Smooth muscle cell (in vitro differentiated cells): ENCODE results near the gene STMP1. TPM values are rescaled to one million over a fixed set of nuclear protein-coding genes. Genes with fewer than 3 reads are reported as not detected.
A peak's percentile ranks its signal among the peaks of the same experiment; 100 is the strongest.

Experiments used
- DNase-seq: peaks from one replicate; lab custom pipeline; 2025; ENCODE audit not compliant: unreplicated experiment; lab: John Stamatoyannopoulos, UW
- H2AFZ ChIP-seq: fragments of 200-600 bp; sonication (generic); 2 replicates; pipeline ENCODE4 v1.6.0; 2016; ENCODE audit warnings: antibody characterized with exemption, low read depth, mild to moderate bottlenecking
- H3F3A ChIP-seq: fragments of 200-600 bp; sonication (generic); 2 replicates; pipeline ENCODE4 v1.6.0; 2017; ENCODE audit warnings: antibody characterized with exemption, low read depth
- H3K27ac ChIP-seq: fragments of 200-600 bp; sonication (generic); 2 replicates; pipeline ENCODE4 v1.5.1; 2016; ENCODE audit warnings: low read depth, mild to moderate bottlenecking
- H3K27me3 ChIP-seq: fragments of 200-600 bp; sonication (generic); 2 replicates; pipeline ENCODE4 v1.6.1; 2016; ENCODE audit warnings: low read depth, mild to moderate bottlenecking
- H3K36me3 ChIP-seq: fragments of 200-600 bp; sonication (generic); 2 replicates; pipeline ENCODE4 v1.5.1; 2016; ENCODE audit warnings: low read depth
- H3K4me1 ChIP-seq: fragments of 200-600 bp; sonication (generic); 2 replicates; pipeline ENCODE4 v1.5.1; 2016; ENCODE audit warnings: low read depth
- H3K4me2 ChIP-seq: fragments of 200-600 bp; sonication (generic); 2 replicates; pipeline ENCODE4 v1.6.0; 2016; ENCODE audit warnings: mild to moderate bottlenecking
- H3K4me3 ChIP-seq: fragments of 200-600 bp; sonication (generic); 2 replicates; pipeline ENCODE4 v1.5.1; 2016; ENCODE audit warnings: mild to moderate bottlenecking
- H3K79me2 ChIP-seq: fragments of 200-600 bp; sonication (generic); 2 replicates; pipeline ENCODE4 v1.6.0; 2016; ENCODE audit warnings: low read depth, mild to moderate bottlenecking
- H3K9ac ChIP-seq: fragments of 200-600 bp; sonication (generic); 2 replicates; pipeline ENCODE4 v1.6.0; 2016; ENCODE audit warnings: low read depth
- H3K9me3 ChIP-seq: fragments of 200-600 bp; sonication (generic); replicated peaks from 2 replicates; pipeline ENCODE4 v1.5.1; 2016; ENCODE audit warnings: low read depth
- H4K20me1 ChIP-seq: fragments of 200-600 bp; sonication (generic); 2 replicates; pipeline ENCODE4 v1.6.0; 2016; ENCODE audit warnings: low read depth
- WGBS: methylation state at CpG from one replicate; pipeline ENCODE4 v1.1.7; 2016; ENCODE audit warnings: low lambda C conversion rate; 5-methylcytosine and 5-hydroxymethylcytosine counted together
- polyA plus RNA-seq: library from polyadenylated mRNA; unstranded; fragments of >200 nt; fragmentation: Nextera tagmentation; extraction: Ambion mirVana; gene quantifications from 2 replicates; pipeline ENCODE4 v1.2.1, GENCODE V29; 2016
- total RNA-seq: library from RNA; depleted of rRNA; stranded (reverse); fragments of >200 nt; gene quantifications from 2 replicates; pipeline ENCODE4 v1.2.3, GENCODE V29; 2014
- TF ChIP-seq, protein P1 (sequence below): fragments of 200-600 bp; sonication (generic); IDR thresholded peaks from 2 replicates; pipeline ENCODE4 v1.5.1; 2017; ENCODE audit warnings: borderline replicate concordance, mild to moderate bottlenecking, antibody characterized with exemption; ENCODE audit not compliant: insufficient read depth, poor library complexity, severe bottlenecking

The STMP1 gene
- total and polyA plus RNA-seq, 2 experiments from 2014 or later: 26.6 to 72.1 TPM

DNA sequence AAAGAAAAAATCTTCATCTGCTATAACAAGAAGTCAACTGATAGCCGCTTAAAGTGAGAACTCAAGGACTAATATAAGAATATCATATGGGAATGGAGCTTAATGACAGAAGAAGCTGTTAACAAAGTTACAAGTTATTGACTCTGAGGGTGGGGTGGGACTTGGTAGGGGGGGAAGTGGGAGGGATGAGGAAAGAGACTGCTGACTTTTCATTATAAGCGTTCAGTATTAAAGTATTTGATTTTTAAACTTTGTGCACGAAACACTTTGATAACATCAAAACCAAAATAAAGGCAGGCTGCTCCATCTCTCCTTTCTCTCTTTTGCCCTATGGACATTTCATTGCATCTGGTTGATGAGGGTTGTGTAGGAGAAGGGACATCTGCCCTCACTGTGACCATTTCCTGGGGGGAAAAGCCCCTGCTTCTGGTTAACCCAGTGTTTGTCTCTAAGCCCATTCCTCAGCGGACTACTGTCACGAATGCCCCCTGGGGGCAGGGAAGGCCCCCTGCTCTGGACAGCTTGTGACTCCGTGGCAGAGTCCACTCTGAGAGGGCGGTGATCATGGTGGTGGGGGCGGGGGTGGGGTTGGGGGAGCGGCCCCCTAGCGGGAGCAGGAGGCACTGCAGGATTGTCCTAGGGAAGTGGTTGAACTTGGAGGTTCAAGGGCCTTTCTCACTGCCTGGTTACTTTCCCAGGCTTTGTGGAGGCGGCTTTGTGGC, 48.3 kb downstream of the STMP1 start:
- TF ChIP-seq, protein P1, sequence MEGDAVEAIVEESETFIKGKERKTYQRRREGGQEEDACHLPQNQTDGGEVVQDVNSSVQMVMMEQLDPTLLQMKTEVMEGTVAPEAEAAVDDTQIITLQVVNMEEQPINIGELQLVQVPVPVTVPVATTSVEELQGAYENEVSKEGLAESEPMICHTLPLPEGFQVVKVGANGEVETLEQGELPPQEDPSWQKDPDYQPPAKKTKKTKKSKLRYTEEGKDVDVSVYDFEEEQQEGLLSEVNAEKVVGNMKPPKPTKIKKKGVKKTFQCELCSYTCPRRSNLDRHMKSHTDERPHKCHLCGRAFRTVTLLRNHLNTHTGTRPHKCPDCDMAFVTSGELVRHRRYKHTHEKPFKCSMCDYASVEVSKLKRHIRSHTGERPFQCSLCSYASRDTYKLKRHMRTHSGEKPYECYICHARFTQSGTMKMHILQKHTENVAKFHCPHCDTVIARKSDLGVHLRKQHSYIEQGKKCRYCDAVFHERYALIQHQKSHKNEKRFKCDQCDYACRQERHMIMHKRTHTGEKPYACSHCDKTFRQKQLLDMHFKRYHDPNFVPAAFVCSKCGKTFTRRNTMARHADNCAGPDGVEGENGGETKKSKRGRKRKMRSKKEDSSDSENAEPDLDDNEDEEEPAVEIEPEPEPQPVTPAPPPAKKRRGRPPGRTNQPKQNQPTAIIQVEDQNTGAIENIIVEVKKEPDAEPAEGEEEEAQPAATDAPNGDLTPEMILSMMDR: peak; percentile 79
- peaks cover 6% of the 10 kb centered on the region for H3F3A ChIP-seq
- no peak overlapping the region for H3K4me3 ChIP-seq
- no peak overlapping the region for H2AFZ ChIP-seq
- H4K20me1 ChIP-seq: no peaks in the 10 kb centered on the region
- H3K27me3 ChIP-seq: no peaks in the 10 kb centered on the region
- no peak overlapping the region for H3K27ac ChIP-seq
- DNase-seq: no peak
- no peaks in the 10 kb centered on the region for H3K9me3 ChIP-seq
- no peaks in the 10 kb centered on the region for H3K36me3 ChIP-seq
- H3K4me1 ChIP-seq: peaks cover 3% of the 10 kb centered on the region
- H3K9ac ChIP-seq: no peak overlapping the region
- no peaks in the 10 kb centered on the region for H3K79me2 ChIP-seq
- no peak overlapping the region for H3K4me2 ChIP-seq
- WGBS: 48% methylated on average over 11 of the region's 11 CpGs

GRCh38 chr7:135711139-135711469, 48.8 kb downstream of the STMP1 start:
- no peak overlapping the region for H3K9ac ChIP-seq
- no peaks in the 10 kb centered on the region for H3K36me3 ChIP-seq
- DNase-seq: no peak
- H3K79me2 ChIP-seq: no peaks in the 10 kb centered on the region
- H3K27me3 ChIP-seq: no peaks in the 10 kb centered on the region
- H2AFZ ChIP-seq: no peak overlapping the region
- peaks cover 6% of the 10 kb centered on the region for H3F3A ChIP-seq
- H3K4me2 ChIP-seq: no peak overlapping the region
- WGBS: 67% methylated on average over 8 of the region's 8 CpGs
- H4K20me1 ChIP-seq: no peaks in the 10 kb centered on the region
- H3K4me3 ChIP-seq: no peak overlapping the region
- peaks cover 3% of the 10 kb centered on the region for H3K4me1 ChIP-seq
- H3K9me3 ChIP-seq: no peaks in the 10 kb centered on the region
- no peak overlapping the region for H3K27ac ChIP-seq
- TF ChIP-seq, protein P1: no peak

GRCh38 chr7:135712182-135712782, 50.0 kb downstream of the STMP1 start:
- H3K4me2 ChIP-seq: no peak overlapping the region
- H4K20me1 ChIP-seq: no peaks in the 10 kb centered on the region
- no peak overlapping the region for H3K4me3 ChIP-seq
- DNase-seq: no peak
- H2AFZ ChIP-seq: no peak overlapping the region
- H3K27me3 ChIP-seq: no peaks in the 10 kb centered on the region
- H3K36me3 ChIP-seq: no peaks in the 10 kb centered on the region
- H3F3A ChIP-seq: peaks cover 9% of the 10 kb centered on the region
- TF ChIP-seq, protein P1: no peak
- 82% methylated on average over 4 of the region's 4 CpGs for WGBS
- no peaks in the 10 kb centered on the region for H3K79me2 ChIP-seq
- no peaks in the 10 kb centered on the region for H3K9me3 ChIP-seq
- H3K27ac ChIP-seq: no peak overlapping the region
- peaks cover 3% of the 10 kb centered on the region for H3K4me1 ChIP-seq
- H3K9ac ChIP-seq: no peak overlapping the region

GRCh38 chr7:135712796-135713195, 50.5 kb downstream of the STMP1 start:
- Histone ChIP-seq H3K36me3 (no peaks in the 10 kb centered on the region), H3K9me3 (no peaks in the 10 kb centered on the region), H4K20me1 (no peaks in the 10 kb centered on the region), H3K4me3 (no peak overlapping the region), H3K4me1 (peaks cover 3% of the 10 kb centered on the region), H3K9ac (no peak overlapping the region), H3K27me3 (no peaks in the 10 kb centered on the region), H2AFZ (no peak overlapping the region), H3F3A (peaks cover 12% of the 10 kb centered on the region), H3K79me2 (no peaks in the 10 kb centered on the region), H3K27ac (no peak overlapping the region), H3K4me2 (no peak overlapping the region)
- no peak for DNase-seq
- WGBS: 52% methylated on average over 7 of the region's 7 CpGs
- TF ChIP-seq, protein P1: no peak
